Cardiac fibroblast (primary cell): ENCODE data around the gene MFSD11.
"Not testable (repeated sequence)": the region's sequence is repeated elsewhere in the genome, so short reads cannot be mapped to it uniquely, and the experiment has no call there.

Source experiments
- DNase-seq, 2 donors: peaks; one replicate each; pipeline versions ENCODE4 v3.0.0 to v3.0.0-alpha.2; 2010; ENCODE audit warnings: low read depth in 2 of 2
- H3K4me3 ChIP-seq, 2 donors: replicated peaks in 1 of 2; 1 replicate in 1 of 2; 2 replicates in 1 of 2; pipeline ENCODE4 v1.5.1; 2011; ENCODE audit warnings: low read depth in 2 of 2, low read length in 2 of 2, mild to moderate bottlenecking in 2 of 2, moderate library complexity in 1 of 2
- CTCF ChIP-seq: IDR thresholded peaks from one replicate; pipeline ENCODE4 v1.5.1; 2011; ENCODE audit warnings: low read depth, mild to moderate bottlenecking, low read length, inconsistent platforms

The MFSD11 gene

DNA sequence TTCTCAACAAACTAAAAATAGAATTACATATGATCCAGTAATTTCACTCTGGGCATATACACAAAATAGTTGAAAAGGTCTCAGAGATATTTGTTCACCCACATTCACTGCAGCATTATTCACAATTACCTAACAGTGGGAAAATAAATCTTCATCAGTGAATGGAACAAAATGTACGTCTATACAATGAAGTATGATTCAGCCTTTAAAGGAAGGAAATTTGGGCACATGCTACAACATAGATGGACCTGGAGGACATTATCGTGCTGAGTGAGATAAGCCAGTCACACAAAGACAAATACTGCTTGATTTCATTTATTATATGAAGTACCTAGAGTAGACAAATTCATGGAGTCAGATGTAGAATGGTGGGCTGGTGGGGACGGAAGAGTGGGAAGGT, 47.0 kb downstream of the MFSD11 start:
- H3K4me3 ChIP-seq, result no peak overlapping the region
- no peak for TF ChIP-seq CTCF
- DNase-seq, result peak in 1 of 2 donors; percentile 26

DNA sequence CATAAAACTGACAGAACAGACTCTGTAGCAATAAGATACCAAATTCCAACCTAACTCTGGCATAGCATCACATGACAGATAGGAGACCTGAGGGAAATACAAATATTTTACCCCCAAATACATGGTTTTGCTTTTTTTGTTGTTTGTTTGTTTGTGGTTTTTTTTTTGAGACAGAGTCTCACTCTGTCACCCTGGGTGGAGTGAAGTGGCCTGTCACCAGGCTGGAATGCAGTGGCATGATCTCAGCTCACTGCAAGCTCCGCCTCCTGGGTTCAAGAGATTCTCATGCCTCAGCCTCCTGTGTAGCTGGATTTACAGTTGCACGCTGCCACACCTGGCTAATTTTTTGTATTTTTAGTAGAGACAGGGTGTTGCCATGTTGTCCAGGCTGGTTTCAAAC, 49.9 kb downstream of the MFSD11 start:
- not testable (repeated sequence) for H3K4me3 ChIP-seq
- DNase-seq, result peak in 1 of 2 donors; percentile 14

- DNase-seq, result no peak
- no peak for TF ChIP-seq CTCF
- H3K4me3 ChIP-seq, result no peak overlapping the region
Observed at GRCh38 chr17:76789235-76789788, 51.4 kb downstream of the MFSD11 start.

- DNase-seq, result peak; percentile 37 to 63
- no peak for TF ChIP-seq CTCF
- no peak overlapping the region for H3K4me3 ChIP-seq
Observed at GRCh38 chr17:76791053-76791980, 53.4 kb downstream of the MFSD11 start.

DNA sequence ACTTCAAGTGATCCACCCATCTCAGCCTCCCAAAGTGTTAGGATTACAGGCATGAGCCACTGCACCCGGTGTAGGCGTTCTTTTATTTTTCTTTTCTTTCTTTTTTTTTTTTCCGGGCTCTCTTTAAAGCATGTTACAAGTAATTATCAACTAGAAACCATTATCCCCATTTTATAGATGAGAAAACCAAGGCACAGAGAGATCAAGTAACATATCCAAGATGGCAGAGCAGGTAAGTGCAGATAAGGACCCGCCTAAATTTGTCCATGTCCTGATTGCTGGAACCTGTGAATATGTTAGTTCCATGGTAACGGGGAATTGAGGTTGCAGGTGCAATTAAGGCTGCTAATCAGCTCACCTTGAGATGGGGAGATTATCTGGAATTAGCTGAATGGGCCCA, 54.4 kb downstream of the MFSD11 start:
- no peak for TF ChIP-seq CTCF

DNA sequence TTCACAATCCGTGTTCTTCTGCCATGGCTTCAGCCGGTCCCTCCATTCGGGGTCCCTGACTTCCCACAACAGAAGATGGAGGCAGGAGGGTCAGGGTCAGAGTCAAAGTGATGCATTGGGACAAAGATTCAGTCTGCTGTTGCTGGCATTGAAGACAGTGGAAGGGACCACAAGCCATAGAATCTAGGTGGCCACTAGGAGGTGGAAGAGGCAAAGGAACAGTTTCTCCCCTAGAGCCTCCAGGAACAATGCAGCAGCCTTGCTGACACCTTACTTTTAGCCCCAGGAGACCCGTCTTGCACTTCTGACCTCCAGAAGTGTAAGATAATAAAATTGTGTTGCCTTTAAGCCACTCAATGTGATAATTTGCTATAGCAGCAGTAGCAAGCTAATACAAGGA, 55.9 kb downstream of the MFSD11 start:
- DNase-seq, result peak; percentile 38 to 52
- peak; percentile 56 for TF ChIP-seq CTCF
- no peak overlapping the region for H3K4me3 ChIP-seq

More for the DNA sequence above, 54.4 kb downstream of the MFSD11 start:
- no peak for DNase-seq
- no peak overlapping the region for H3K4me3 ChIP-seq

GRCh38 chr17:76796081-76796480, 58.2 kb downstream of the MFSD11 start:
- TF ChIP-seq CTCF, result no peak
- DNase-seq, result no peak
- H3K4me3 ChIP-seq, result no peak overlapping the region
